ENCODE results near the gene PRIMA1. TPM values are rescaled to one million over a fixed set of nuclear protein-coding genes. Genes with fewer than 3 reads are reported as not detected.

PRIMA1 gene
- total and polyA plus RNA-seq, 10 of the 15 experiments (the other 5 are each of a cell fraction or from before 2014, with no cell fraction given), result not detected

DNA sequence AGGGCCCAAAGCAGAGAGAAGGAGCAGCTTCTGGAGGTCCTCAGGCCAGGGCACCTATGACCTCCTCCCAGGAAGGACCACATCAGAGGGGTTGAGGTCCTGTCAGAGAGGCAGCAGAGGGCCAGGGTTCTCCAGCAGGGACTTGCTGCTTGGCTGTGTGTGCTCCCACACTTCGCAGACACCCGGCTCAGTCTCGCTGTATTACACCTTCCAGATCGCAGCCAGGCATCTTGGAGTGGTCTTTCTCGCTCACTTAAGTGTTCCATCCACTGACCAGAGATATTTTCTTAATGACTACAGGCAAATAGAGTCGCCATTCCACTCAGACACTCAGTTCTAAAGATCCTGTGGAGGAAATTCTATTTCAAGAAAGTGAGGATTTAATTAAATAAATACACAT lies 84.3 kb downstream of the PRIMA1 start:
- SMC1A ChIA-PET (ENCODE audit: uncharacterized antibody, unreplicated experiment), result no interaction called here
- Histone ChIP-seq H2AFZ (ENCODE audit: control insufficient read depth, low read depth, low read length) (no peak overlapping the region), H3K27ac (ENCODE audit: control insufficient read depth, insufficient read depth) (no peak overlapping the region), H3K36me3 (ENCODE audit: control insufficient read depth in 2 of 2, insufficient read depth in 2 of 2, low read length in 1 of 2) (no peaks in the 10 kb centered on the region), H3K4me3 (no peak overlapping the region), H3K9me3 (replicated peaks; ENCODE audit: control insufficient read depth, insufficient read depth, low read length) (no peaks in the 10 kb centered on the region), H3K79me2 (ENCODE audit: control insufficient read depth, insufficient read depth, low read length) (no peaks in the 10 kb centered on the region), H3K4me2 (ENCODE audit: control insufficient read depth, insufficient read depth) (no peak overlapping the region), H3K27me3 (replicated peaks in 1 of 2; ENCODE audit: control insufficient read depth in 2 of 2, insufficient read depth in 2 of 2, low read length in 1 of 2) (peaks cover 0 to 3% of the 10 kb centered on the region in 2 experiments; a peak in 2 of 4 replicates), H3K4me1 (ENCODE audit: control insufficient read depth, insufficient read depth, low read length) (no peaks in the 10 kb centered on the region), H4K20me1 (ENCODE audit: control insufficient read depth, insufficient read depth) (no peaks in the 10 kb centered on the region), H3K9ac (ENCODE audit: control insufficient read depth, insufficient read depth, low read length) (no peak overlapping the region)
- DNase-seq (ENCODE audit: low read depth, low spot score) (no peak), ATAC-seq (no peak), FAIRE-seq (no peak)
- in situ Hi-C loops (cut with MboI) (no loop called here), intact Hi-C loops (cut with micrococcal nuclease; ENCODE audit: unreplicated experiment) (no loop called here)
- BruUV-seq (replicated peaks), result no TSS peak
- RAD21 ChIA-PET (ENCODE audit: unreplicated experiment), result no interaction called here
- POLR2A ChIA-PET, result interaction anchor here (0.6 kb wide), 1 partner anchor 476 kb away, joined by 3 read pairs; no protein-coding TSS in a partner anchor
- TF ChIP-seq GABPA (IDR thresholded peaks at IDR 0.05; ENCODE audit: low read depth) (no peak), GATAD2B (conservative IDR thresholded peaks at IDR 0.05; ENCODE audit: low read depth) (no peak), CHD1 (IDR thresholded peaks at IDR 0.05; ENCODE audit: low read depth, low read length) (no peak), SMARCA5 (IDR thresholded peaks at IDR 0.05) (no peak), NR2F1 (conservative IDR thresholded peaks at IDR 0.05) (no peak), JUND (IDR thresholded peaks at IDR 0.05; ENCODE audit: low read depth, low read length) (no peak), MYB (IDR thresholded peaks at IDR 0.05; ENCODE audit: borderline replicate concordance, low read depth, low read length) (no peak), WRNIP1 (IDR thresholded peaks at IDR 0.05; ENCODE audit: borderline replicate concordance, low read depth, low read length) (no peak)
- TF ChIP-seq, protein P1, sequence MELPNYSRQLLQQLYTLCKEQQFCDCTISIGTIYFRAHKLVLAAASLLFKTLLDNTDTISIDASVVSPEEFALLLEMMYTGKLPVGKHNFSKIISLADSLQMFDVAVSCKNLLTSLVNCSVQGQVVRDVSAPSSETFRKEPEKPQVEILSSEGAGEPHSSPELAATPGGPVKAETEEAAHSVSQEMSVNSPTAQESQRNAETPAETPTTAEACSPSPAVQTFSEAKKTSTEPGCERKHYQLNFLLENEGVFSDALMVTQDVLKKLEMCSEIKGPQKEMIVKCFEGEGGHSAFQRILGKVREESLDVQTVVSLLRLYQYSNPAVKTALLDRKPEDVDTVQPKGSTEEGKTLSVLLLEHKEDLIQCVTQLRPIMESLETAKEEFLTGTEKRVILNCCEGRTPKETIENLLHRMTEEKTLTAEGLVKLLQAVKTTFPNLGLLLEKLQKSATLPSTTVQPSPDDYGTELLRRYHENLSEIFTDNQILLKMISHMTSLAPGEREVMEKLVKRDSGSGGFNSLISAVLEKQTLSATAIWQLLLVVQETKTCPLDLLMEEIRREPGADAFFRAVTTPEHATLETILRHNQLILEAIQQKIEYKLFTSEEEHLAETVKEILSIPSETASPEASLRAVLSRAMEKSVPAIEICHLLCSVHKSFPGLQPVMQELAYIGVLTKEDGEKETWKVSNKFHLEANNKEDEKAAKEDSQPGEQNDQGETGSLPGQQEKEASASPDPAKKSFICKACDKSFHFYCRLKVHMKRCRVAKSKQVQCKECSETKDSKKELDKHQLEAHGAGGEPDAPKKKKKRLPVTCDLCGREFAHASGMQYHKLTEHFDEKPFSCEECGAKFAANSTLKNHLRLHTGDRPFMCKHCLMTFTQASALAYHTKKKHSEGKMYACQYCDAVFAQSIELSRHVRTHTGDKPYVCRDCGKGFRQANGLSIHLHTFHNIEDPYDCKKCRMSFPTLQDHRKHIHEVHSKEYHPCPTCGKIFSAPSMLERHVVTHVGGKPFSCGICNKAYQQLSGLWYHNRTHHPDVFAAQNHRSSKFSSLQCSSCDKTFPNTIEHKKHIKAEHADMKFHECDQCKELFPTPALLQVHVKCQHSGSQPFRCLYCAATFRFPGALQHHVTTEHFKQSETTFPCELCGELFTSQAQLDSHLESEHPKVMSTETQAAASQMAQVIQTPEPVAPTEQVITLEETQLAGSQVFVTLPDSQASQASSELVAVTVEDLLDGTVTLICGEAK (IDR thresholded peaks at IDR 0.05; ENCODE audit: borderline replicate concordance), result no peak
- TF ChIP-seq, protein P2, sequence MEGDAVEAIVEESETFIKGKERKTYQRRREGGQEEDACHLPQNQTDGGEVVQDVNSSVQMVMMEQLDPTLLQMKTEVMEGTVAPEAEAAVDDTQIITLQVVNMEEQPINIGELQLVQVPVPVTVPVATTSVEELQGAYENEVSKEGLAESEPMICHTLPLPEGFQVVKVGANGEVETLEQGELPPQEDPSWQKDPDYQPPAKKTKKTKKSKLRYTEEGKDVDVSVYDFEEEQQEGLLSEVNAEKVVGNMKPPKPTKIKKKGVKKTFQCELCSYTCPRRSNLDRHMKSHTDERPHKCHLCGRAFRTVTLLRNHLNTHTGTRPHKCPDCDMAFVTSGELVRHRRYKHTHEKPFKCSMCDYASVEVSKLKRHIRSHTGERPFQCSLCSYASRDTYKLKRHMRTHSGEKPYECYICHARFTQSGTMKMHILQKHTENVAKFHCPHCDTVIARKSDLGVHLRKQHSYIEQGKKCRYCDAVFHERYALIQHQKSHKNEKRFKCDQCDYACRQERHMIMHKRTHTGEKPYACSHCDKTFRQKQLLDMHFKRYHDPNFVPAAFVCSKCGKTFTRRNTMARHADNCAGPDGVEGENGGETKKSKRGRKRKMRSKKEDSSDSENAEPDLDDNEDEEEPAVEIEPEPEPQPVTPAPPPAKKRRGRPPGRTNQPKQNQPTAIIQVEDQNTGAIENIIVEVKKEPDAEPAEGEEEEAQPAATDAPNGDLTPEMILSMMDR (IDR thresholded peaks at IDR 0.05 in 2 of 3, conservative IDR thresholded peaks at IDR 0.05 in 1 of 3; ENCODE audit: control insufficient read depth in 2 of 3, extremely low read depth in 1 of 3, insufficient read depth in 1 of 3, low read depth in 3 of 3, low read length in 3 of 3), result no peak
- TF ChIP-seq, protein P3, sequence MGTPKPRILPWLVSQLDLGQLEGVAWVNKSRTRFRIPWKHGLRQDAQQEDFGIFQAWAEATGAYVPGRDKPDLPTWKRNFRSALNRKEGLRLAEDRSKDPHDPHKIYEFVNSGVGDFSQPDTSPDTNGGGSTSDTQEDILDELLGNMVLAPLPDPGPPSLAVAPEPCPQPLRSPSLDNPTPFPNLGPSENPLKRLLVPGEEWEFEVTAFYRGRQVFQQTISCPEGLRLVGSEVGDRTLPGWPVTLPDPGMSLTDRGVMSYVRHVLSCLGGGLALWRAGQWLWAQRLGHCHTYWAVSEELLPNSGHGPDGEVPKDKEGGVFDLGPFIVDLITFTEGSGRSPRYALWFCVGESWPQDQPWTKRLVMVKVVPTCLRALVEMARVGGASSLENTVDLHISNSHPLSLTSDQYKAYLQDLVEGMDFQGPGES (IDR thresholded peaks at IDR 0.05), result no peak
- TF ChIP-seq, protein P4, sequence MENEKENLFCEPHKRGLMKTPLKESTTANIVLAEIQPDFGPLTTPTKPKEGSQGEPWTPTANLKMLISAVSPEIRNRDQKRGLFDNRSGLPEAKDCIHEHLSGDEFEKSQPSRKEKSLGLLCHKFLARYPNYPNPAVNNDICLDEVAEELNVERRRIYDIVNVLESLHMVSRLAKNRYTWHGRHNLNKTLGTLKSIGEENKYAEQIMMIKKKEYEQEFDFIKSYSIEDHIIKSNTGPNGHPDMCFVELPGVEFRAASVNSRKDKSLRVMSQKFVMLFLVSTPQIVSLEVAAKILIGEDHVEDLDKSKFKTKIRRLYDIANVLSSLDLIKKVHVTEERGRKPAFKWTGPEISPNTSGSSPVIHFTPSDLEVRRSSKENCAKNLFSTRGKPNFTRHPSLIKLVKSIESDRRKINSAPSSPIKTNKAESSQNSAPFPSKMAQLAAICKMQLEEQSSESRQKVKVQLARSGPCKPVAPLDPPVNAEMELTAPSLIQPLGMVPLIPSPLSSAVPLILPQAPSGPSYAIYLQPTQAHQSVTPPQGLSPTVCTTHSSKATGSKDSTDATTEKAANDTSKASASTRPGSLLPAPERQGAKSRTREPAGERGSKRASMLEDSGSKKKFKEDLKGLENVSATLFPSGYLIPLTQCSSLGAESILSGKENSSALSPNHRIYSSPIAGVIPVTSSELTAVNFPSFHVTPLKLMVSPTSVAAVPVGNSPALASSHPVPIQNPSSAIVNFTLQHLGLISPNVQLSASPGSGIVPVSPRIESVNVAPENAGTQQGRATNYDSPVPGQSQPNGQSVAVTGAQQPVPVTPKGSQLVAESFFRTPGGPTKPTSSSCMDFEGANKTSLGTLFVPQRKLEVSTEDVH (IDR thresholded peaks at IDR 0.05; ENCODE audit: low read depth, partially characterized antibody), result no peak
- CTCF ChIA-PET, result no interaction called here
- WGBS (ENCODE audit: insufficient coverage, insufficient replicate concordance, low lambda C conversion rate, missing lambda C conversion rate), result 24% methylated on average over 6 of the region's 6 CpGs

Data from GM12878 (cell line).